NK-92 (cell line): Measurements from ENCODE around the gene PPP1R3D.

ENCODE experiments used
- DNase-seq: peaks from one replicate; lab custom pipeline; 2025; ENCODE audit not compliant: unreplicated experiment; lab: John Stamatoyannopoulos, UW

Gene PPP1R3D

DNA sequence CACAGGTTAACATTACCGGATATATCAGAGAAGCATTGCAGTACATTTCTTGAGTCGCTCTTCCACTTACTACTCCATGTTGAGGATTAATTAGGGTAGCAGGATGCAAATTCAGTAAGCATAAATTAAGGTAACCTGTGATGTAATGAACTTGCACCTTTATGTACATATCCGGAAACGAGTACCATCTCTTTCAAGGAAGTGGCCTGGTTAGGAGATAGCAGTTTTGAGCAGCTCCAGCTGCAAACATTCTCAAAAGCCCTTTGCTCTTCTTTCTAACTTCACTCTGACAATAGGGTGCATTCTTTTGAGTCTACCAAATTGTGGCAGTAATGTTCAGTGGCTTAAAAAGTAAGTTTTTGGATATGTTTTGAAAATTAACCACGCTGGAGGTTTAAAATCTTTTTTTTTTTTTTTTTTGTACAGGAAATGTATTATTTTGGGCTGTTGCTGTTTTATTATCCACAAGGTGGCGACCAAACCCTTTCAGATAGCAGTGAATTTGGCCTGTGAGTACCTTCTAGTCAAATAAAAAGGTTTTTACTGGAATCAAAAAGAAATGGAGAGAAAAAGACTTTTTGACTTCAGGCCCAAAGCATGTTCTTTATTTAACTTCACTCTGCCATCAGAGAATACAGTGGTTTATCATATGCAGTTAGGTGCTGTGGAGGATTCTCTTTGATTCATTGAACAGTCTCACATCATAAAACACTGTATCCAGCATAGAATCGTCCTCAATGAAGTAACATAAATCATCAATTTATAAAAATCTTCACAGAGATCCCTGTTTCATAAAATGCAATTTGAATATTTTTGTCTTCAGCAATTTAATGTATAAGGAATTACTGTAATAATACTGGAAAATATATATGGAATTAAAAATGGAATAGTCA, 9.0 kb upstream of the PPP1R3D start:
- no peak for DNase-seq

DNA sequence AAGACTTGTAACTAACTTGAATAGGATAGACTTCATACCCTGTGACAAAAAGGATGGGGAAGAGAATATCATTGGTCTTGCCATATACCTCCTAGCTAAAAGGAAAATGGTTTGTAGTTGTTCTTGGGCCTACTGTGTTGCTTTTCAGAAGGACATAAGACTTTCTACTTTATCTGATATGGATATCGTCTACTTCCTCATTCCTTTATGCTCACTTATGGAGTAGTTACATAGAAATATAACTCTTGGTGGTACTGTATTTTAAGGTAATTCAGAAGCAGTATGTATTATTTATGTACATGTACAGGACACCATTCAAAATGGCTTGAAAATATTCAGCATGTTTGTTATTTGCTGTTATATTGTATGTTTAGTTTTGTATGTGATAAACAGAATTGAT, 8.1 kb upstream of the PPP1R3D start:
- DNase-seq: no peak

DNA sequence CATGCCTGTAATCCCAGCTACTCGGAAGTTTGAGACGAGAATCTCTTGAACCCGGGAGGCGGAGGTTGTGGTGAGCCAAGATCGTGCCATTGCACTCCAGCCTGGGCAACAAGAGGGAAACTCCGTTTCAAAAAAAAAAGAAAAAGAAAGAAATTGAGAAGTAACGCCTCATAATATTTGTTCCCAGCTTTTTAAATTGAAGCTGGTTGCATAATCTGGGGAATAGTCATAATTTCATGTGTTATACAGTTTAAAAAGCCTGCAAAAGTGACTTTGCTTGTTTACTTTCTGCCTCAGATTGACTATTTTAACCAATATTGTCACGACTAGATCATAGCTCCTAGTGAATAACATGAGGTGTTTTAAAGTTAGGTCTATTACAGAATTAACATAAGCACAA, 7.3 kb upstream of the PPP1R3D start:
- no peak for DNase-seq

GRCh38 chr20:59945731-59946130, 5.6 kb upstream of the PPP1R3D start:
- no peak for DNase-seq

- DNase-seq: no peak
Measured at GRCh38 chr20:59945175-59945574, 5.1 kb upstream of the PPP1R3D start.

DNA sequence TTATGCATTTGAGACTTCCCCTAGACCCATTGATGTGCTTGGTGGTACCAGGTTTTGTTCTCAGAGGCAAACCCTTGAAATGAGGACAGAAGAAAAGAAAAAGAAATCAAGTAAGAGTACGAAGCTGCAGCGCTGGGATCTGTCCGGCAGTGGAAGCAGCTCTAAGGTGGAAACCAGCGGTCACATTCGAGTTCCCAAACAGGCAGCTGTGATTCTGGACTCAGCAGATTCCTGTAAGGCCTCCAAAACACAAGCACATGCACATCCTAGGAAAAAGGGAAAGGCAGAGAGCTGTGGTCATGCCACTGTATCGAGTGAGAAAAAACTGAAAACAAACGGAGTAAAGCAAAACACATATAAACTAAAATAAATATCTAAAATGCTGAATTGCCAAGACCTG, 4.6 kb upstream of the PPP1R3D start:
- no peak for DNase-seq

DNA sequence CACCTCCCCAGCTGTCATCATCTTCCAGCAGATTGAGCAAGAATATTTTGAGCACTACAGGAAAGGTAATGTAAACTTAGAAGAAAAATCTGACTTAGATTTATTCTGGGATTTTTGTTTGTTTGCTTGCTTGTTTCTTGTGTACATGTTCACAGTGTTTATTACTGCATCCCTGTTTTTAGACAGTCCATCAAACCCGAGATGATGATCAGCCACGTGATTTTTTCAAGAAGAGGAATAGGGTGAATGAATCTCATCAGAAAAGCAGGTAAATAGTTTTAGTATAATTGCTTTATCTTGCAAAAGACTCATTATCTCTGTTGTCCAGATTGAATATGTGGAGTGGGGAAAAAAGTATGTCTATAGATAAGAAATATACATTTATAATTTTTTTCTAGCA, 2.1 kb upstream of the PPP1R3D start:
- no peak for DNase-seq

DNA sequence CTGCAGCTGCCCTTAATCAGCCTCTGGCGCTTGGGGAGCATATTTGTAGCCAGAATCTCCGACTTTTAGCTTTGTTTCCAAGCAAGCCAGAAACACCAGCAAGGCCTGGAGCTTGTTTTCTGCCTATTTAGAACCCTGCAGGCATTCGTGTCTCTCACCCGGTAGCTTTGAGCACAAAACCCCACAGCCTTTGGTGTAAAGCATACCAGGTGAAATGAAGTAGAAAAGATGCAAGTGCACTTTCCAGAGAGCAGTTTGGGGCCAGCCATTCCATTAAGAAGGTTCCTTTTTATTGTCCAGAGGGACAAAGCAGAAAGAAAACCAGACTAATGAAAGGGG, 820 bp upstream of the PPP1R3D start:
- DNase-seq: no peak

- DNase-seq: no peak
Measured at GRCh38 chr20:59939879-59940128, 301 bp downstream of the PPP1R3D start.

DNA sequence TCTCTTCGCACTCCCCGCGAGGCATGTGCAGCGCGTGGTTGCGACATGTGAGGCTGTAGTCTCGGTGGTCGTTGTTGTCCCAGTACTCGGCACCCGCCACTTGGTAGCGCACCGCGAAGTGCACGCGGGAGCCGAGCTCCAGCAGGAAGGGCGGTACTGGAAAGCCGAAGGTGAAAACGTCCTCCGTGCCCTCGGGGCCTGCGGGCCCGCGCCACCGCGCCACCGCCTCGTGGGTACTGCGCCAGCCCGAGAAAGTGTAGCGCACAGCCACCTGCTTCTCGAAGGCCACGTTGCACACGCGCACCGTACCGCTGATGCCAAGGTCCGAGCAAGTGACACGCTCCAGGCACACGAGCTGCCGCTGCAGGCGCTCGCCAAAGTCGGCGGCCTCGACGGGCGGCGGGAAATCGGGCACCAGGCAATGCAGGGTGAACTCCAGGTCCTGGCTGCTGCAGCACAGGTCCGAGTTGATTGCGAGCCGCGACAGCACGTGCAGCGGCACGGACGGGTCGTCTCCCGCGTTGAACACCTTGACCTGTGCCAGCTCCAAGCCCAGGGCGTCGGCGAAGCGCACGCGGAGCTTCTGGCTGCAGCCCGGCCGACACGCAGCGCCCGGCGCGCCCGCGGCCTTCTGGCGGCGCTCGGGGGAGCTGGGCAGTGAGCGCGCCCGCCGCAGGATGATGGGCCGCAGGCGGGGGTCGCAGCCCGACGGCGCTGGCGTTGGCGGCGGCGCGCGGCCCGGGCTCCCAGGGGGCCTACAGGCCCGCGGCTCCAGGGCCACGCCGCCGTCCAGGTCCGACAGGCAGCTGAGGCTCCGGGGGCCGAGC, 840 bp downstream of the PPP1R3D start:
- DNase-seq: no peak

GRCh38 chr20:59938696-59939051, 1.4 kb downstream of the PPP1R3D start:
- DNase-seq: no peak

DNA sequence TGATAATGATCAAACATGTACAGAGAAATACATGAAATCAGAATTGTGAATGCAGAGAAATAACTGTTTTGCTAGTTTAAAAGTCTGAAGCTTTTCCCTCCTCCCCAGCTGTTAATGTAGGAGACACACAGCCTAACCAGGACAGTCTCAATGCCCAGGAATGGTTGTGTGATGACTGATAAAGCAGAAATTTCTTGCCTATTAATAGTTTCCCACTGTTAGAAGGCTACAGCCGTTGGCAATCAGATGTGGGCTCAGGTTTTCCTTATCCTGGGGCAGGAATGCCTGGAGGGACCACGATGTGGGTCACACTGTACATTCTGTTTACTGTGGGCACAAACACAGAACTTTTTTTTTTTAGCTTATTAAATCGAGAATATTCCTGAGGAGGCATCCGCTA, 1.9 kb downstream of the PPP1R3D start:
- no peak for DNase-seq

- DNase-seq: no peak
Measured at GRCh38 chr20:59937150-59937549, 3.0 kb downstream of the PPP1R3D start.

DNA sequence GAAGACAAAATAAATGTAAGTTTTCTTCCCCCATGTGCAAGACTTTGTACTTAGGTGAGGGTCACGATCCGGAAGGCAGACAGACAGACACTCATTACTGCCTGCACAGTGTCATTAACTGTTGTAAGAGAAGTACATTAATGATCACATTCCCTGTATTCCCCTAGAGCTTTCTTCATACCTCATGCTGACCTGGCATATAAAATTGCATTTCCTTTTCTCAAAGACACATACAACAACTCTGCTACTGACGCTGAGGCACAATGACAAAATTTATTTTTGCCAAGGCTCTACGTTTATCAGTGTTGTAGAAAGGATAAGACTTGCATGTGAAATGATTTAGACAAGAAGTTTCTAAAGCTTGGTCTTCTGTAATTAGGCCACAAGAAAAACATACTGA, 3.7 kb downstream of the PPP1R3D start:
- no peak for DNase-seq

- no peak for DNase-seq
Measured at GRCh38 chr20:59935457-59936185, 4.5 kb downstream of the PPP1R3D start.

- DNase-seq: no peak
Measured at GRCh38 chr20:59933849-59934585, 6.1 kb downstream of the PPP1R3D start.

DNA sequence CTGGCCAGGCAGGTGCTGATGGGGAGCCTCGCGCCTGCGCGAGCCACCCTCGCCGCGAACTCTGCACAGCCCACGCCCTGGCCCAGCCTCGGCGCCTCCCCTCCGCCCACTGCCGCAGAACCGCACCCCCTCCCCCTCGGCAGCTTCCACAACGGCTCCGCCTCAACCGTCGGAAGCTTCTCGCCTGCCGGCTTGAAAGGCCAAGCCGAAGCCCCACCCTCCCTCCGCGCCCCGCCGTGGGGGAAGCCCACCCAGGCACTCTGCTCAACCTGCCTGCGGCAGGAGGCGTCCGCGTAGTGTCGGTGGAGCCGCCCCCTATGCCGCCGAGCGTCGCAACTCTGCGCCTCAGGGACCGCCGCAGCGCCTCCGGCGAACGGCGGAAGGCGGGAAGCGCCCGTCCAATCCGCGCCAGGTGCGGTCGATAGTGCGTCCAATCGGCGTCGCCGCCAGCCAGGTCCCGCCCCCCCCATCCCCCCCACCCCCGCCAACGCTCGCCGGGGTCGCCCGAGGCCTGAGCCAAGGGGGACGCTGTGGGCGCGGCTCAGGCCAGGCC, 6.7 kb downstream of the PPP1R3D start, which contains the start of gene SYCP2:
SYCP2 (minus strand) TSS at position 342 of the 553 bp plus-strand sequence. CDS start 11,224 bp downstream, outside the sequence.
- DNase-seq: no peak

DNA sequence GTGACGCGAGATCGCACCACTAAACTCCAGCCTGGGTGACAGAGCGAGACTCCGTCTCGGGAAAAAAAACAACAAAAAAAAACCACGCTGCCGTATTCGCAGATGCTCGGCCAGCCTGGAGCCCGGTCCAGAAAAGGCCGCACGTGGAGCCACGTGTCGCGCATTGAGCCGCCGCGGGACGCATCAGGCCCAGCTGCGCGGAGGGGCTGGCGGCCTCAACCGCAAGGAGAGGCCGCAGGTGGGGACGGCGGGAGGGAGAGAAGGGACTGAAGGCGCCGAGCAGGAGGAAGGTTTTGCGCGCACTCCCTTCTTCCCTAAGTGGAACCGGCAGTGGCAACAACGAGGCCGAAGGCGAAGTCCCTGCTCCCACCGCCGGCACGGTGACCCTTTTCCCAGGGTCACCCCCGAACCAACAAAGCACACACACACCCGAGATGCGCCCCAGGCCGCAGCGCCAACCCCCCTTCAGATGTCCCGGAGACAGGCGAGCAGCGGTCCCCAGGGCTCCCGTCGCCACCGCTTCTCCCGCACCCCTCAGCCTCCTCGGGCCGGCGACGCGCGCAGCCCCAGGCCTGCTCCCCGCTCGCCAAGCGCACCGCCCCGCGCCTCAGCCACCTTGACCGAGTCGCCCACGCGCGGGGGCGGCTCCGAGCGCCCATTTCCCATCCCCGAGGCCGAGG, 7.3 kb downstream of the PPP1R3D start:
- DNase-seq: no peak

GRCh38 chr20:59931511-59932312, 8.4 kb downstream of the PPP1R3D start:
- DNase-seq: no peak

DNA sequence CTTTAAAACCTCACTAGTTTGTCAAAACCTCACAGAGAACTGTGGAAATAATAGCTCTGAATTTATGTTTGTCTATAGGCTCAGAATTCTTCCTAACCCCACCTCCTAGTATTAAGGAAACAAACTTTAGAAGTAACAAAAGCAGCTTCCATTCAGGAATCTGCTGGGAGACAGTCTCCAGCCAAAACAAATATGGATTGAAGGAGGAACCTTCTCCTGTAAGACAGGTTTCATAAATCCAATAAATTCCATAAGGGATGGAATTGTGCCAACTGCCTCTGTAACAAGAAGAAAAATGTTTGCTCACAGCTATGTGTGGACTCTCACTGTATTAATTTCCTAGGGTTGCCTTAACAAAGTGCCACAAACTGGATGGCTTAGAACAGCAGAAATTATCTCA, 14.2 kb downstream of the PPP1R3D start:
- DNase-seq: no peak
